ENCODE measurements around the gene BDP1.

DNA sequence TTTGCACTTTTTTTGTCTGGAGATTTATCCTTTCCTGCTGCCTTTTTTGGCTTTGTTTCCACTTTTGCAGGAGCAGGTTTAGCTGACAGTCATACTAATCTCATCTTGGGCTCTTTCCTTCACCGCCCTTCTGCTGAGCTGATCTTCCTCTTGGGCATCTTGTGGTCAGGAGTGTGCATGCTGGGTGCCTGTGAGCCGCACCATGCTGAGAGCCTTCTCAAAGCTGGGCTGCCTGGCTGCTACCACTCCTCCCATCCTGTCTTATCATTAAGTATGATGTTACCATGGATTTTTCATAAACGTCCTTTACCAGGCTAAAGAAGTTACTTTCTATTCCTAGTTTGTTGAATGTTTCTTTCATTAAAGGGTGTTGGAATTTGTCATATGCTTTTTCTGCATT, 82.2 kb downstream of the BDP1 start:
- TF ChIP-seq ZC3H11A (IDR thresholded peaks at IDR 0.05) (no peak), JUNB (IDR thresholded peaks at IDR 0.05) (no peak), ESRRA (IDR thresholded peaks at IDR 0.05; ENCODE audit: borderline replicate concordance, low read length) (no peak), RFX5 (IDR thresholded peaks at IDR 0.05) (no peak), ZNF302 (CRISPR knock-in tag; IDR thresholded peaks at IDR 0.05) (no peak), CEBPB (IDR thresholded peaks at IDR 0.05) (no peak), CBX8 (IDR thresholded peaks at IDR 0.05) (no peak), MYC (IDR thresholded peaks at IDR 0.05; ENCODE audit: borderline replicate concordance, low read length) (no peak)
- TF ChIP-seq, protein P1, sequence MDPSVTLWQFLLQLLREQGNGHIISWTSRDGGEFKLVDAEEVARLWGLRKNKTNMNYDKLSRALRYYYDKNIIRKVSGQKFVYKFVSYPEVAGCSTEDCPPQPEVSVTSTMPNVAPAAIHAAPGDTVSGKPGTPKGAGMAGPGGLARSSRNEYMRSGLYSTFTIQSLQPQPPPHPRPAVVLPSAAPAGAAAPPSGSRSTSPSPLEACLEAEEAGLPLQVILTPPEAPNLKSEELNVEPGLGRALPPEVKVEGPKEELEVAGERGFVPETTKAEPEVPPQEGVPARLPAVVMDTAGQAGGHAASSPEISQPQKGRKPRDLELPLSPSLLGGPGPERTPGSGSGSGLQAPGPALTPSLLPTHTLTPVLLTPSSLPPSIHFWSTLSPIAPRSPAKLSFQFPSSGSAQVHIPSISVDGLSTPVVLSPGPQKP (IDR thresholded peaks at IDR 0.05; ENCODE audit: low read depth, low read length) = no peak
- TF ChIP-seq, protein P2, sequence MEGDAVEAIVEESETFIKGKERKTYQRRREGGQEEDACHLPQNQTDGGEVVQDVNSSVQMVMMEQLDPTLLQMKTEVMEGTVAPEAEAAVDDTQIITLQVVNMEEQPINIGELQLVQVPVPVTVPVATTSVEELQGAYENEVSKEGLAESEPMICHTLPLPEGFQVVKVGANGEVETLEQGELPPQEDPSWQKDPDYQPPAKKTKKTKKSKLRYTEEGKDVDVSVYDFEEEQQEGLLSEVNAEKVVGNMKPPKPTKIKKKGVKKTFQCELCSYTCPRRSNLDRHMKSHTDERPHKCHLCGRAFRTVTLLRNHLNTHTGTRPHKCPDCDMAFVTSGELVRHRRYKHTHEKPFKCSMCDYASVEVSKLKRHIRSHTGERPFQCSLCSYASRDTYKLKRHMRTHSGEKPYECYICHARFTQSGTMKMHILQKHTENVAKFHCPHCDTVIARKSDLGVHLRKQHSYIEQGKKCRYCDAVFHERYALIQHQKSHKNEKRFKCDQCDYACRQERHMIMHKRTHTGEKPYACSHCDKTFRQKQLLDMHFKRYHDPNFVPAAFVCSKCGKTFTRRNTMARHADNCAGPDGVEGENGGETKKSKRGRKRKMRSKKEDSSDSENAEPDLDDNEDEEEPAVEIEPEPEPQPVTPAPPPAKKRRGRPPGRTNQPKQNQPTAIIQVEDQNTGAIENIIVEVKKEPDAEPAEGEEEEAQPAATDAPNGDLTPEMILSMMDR (IDR thresholded peaks at IDR 0.05) = no peak

All from A549 (cell line).